Tibial nerve (tissue), 4 donors: ENCODE data around the gene SYDE1. TPM values are rescaled to one million over a fixed set of nuclear protein-coding genes. Genes with fewer than 3 reads are reported as not detected.

ENCODE experiments used
- DNase-seq, 2 donors: peaks; one replicate each; pipeline ENCODE4 v3.0.0-alpha.2; 2019; ENCODE audit warnings: low spot score in 2 of 2
- H3K27ac ChIP-seq, 4 donors: fragments of 200-600 bp; sonication (generic) in 3 of 4; one replicate each; pipeline ENCODE4 v1.5.1; 2017 to 2019; ENCODE audit warnings: mild to moderate bottlenecking in 1 of 4
- H3K27me3 ChIP-seq, 2 donors: fragments of 200-600 bp; sonication (generic) in 1 of 2; one replicate each; pipeline versions ENCODE4 v1.5.1 to v1.6.0; 2017 to 2019
- H3K36me3 ChIP-seq, 3 donors: fragments of 200-600 bp; sonication (generic); one replicate each; pipeline ENCODE4 v1.5.1; 2018 to 2019
- H3K4me1 ChIP-seq, 4 donors: fragments of 200-600 bp; sonication (generic) in 3 of 4; one replicate each; pipeline ENCODE4 v1.5.1; 2017 to 2019
- H3K4me3 ChIP-seq, 4 donors: fragments of 200-600 bp; sonication (generic) in 3 of 4; one replicate each; pipeline ENCODE4 v1.5.1; 2017 to 2019; ENCODE audit warnings: mild to moderate bottlenecking in 1 of 4, moderate library complexity in 1 of 4
- H3K9me3 ChIP-seq, 4 donors: fragments of 200-600 bp; sonication (generic) in 3 of 4; one replicate each; pipeline ENCODE4 v1.5.1; 2017 to 2019
- CTCF ChIP-seq, 5 experiments: fragments of 200-600 bp in 3 of 5; fragments of 450-650 bp in 2 of 5; sonication (generic) in 3 of 5; IDR thresholded peaks; one replicate each; pipeline ENCODE4 v1.5.1; 2016 to 2019; ENCODE audit warnings: antibody characterized with exemption in 5 of 5, mild to moderate bottlenecking in 3 of 5, moderate library complexity in 2 of 5
- EP300 ChIP-seq, 2 donors: sonication (generic); formaldehyde crosslinking; IDR thresholded peaks; one replicate each; pipeline ENCODE4 v1.6.1; 2017; ENCODE audit warnings: antibody characterized with exemption in 2 of 2, mild to moderate bottlenecking in 1 of 2
- POLR2A ChIP-seq, 2 donors: fragments of 450-650 bp; IDR thresholded peaks; one replicate each; pipeline ENCODE4 v1.6.1; 2017; ENCODE audit warnings: antibody characterized with exemption in 2 of 2, mild to moderate bottlenecking in 2 of 2, moderate library complexity in 2 of 2
- WGBS, 2 donors: methylation state at CpG; one replicate each; pipeline ENCODE4 v1.1.5; 2018; 5-methylcytosine and 5-hydroxymethylcytosine counted together
- total RNA-seq, 4 donors: library from RNA; depleted of rRNA; stranded (reverse); fragments of >200 nt; gene quantifications; one replicate each; pipeline ENCODE4 v1.1.0, GENCODE V29; 2016

The SYDE1 gene
- total RNA-seq, 4 donors from 2014 or later = 31.9 to 58.6 (median 49.4) TPM

- no peaks in the 10 kb centered on the region for H3K4me1 ChIP-seq
- H3K36me3 ChIP-seq = no peaks in the 10 kb centered on the region
- H3K27ac ChIP-seq = no peak overlapping the region
Observed at GRCh38 chr19:15147090-15147489, 39.9 kb downstream of the SYDE1 start.

GRCh38 chr19:15149737-15150136, 42.5 kb downstream of the SYDE1 start:
- Histone ChIP-seq H3K36me3 (no peaks in the 10 kb centered on the region), H3K27ac (no peak overlapping the region), H3K4me3 (no peak overlapping the region), H3K9me3 (peaks cover 0 to 6% (median 0%) of the 10 kb centered on the region in 4 donors), H3K4me1 (no peaks in the 10 kb centered on the region), H3K27me3 (no peaks in the 10 kb centered on the region)
- TF ChIP-seq CTCF (IDR thresholded peaks at IDR 0.05) = no peak
- TF ChIP-seq POLR2A (IDR thresholded peaks at IDR 0.05) = no peak
- no peak for TF ChIP-seq EP300 (IDR thresholded peaks at IDR 0.05)
- 77 to 81% methylated on average over 5 of the region's 5 CpGs for WGBS, 2 donors
- no peak for DNase-seq

More at GRCh38 chr19:15147090-15147489, 39.9 kb downstream of the SYDE1 start:
- TF ChIP-seq POLR2A (IDR thresholded peaks at IDR 0.05) (no peak), EP300 (IDR thresholded peaks at IDR 0.05) (no peak), CTCF (IDR thresholded peaks at IDR 0.05) (no peak)
- Histone ChIP-seq H3K4me3 (no peak overlapping the region), H3K9me3 (peaks cover 0 to 4% (median 0%) of the 10 kb centered on the region in 4 donors), H3K27me3 (no peaks in the 10 kb centered on the region)
- no peak for DNase-seq
- WGBS, 2 donors = 79 to 81% methylated on average over 1 of the region's 1 CpG

GRCh38 chr19:15154002-15154612, 46.9 kb downstream of the SYDE1 start:
- DNase-seq = peak in 1 of 2 donors; percentile 39
- no peak overlapping the region for H3K4me3 ChIP-seq
- peaks cover 0 to 14% (median 0%) of the 10 kb centered on the region in 4 donors for H3K9me3 ChIP-seq
- no peaks in the 10 kb centered on the region for H3K36me3 ChIP-seq
- H3K4me1 ChIP-seq = no peaks in the 10 kb centered on the region
- 96 to 98% methylated on average over 3 of the region's 3 CpGs for WGBS, 2 donors
- H3K27ac ChIP-seq = no peak overlapping the region
- H3K27me3 ChIP-seq = no peaks in the 10 kb centered on the region
- TF ChIP-seq POLR2A (IDR thresholded peaks at IDR 0.05) = no peak
- TF ChIP-seq CTCF (IDR thresholded peaks at IDR 0.05) = peak in 1 of 5 experiments; percentile 17
- TF ChIP-seq EP300 (IDR thresholded peaks at IDR 0.05) = no peak

GRCh38 chr19:15155296-15155695, 48.1 kb downstream of the SYDE1 start:
- H3K27ac ChIP-seq = no peak overlapping the region

GRCh38 chr19:15156391-15156790, 49.2 kb downstream of the SYDE1 start:
- 94 to 96% methylated on average over 4 of the region's 4 CpGs for WGBS, 2 donors
- Histone ChIP-seq H3K27me3 (no peaks in the 10 kb centered on the region), H3K4me3 (no peak overlapping the region), H3K36me3 (peaks cover 0 to 17% (median 0%) of the 10 kb centered on the region in 3 donors), H3K4me1 (no peaks in the 10 kb centered on the region), H3K27ac (no peak overlapping the region), H3K9me3 (peaks cover 0 to 28% (median 0%) of the 10 kb centered on the region in 4 donors)
- DNase-seq = no peak
- TF ChIP-seq CTCF (IDR thresholded peaks at IDR 0.05) (no peak), POLR2A (IDR thresholded peaks at IDR 0.05) (no peak), EP300 (IDR thresholded peaks at IDR 0.05) (no peak)

More at GRCh38 chr19:15155296-15155695, 48.1 kb downstream of the SYDE1 start:
- Histone ChIP-seq H3K9me3 (peaks cover 0 to 23% (median 0%) of the 10 kb centered on the region in 4 donors), H3K36me3 (peaks cover 0 to 7% (median 0%) of the 10 kb centered on the region in 3 donors), H3K4me1 (no peaks in the 10 kb centered on the region), H3K4me3 (no peak overlapping the region), H3K27me3 (no peaks in the 10 kb centered on the region)
- DNase-seq = no peak
- TF ChIP-seq EP300 (IDR thresholded peaks at IDR 0.05) = no peak
- WGBS, 2 donors = 87 to 89% methylated on average over 5 of the region's 5 CpGs
